LNCaP clone FGC (cell line): ENCODE measurements around the gene HECTD1.
A peak's percentile ranks its signal among the peaks of the same experiment; 100 is the strongest.
"Not testable (repeated sequence)": the region's sequence is repeated elsewhere in the genome, so short reads cannot be mapped to it uniquely, and the experiment has no call there.

Experiments used
- DNase-seq: peaks from one replicate; pipeline ENCODE4 v3.0.0-alpha.2; 2011; ENCODE audit warnings: low read depth
- H3K4me3 ChIP-seq: 2 replicates; pipeline ENCODE4 v1.5.1; 2011; ENCODE audit warnings: mild to moderate bottlenecking, low read depth, low read length, control low read depth
- TF ChIP-seq, protein P1 (sequence below): IDR thresholded peaks from 2 replicates; pipeline ENCODE4 v1.5.1; 2012; ENCODE audit warnings: mild to moderate bottlenecking; ENCODE audit not compliant: control insufficient read depth, insufficient read depth; ENCODE audit errors: extremely low read depth

Gene HECTD1

DNA sequence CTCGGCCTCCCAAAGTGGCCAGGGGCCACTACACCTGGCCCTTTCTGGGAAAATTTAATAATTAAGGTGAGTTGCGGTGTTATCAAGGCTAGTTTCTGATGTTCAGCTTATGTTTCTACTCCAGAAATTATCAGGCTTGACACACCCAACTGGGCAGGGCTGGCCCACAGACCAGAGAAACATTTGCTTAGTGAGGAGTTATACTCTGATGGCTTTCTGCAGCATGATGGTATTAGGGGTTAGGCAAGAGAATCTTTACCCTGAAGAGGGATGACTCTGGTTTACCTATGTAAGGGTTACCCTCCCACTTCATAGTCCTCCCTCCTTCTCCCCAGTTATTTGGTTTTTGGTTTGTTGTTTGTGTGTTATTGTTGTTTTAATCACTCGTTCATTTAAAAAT is 24.5 kb upstream of the HECTD1 start:
- no peak for DNase-seq
- TF ChIP-seq, protein P1, sequence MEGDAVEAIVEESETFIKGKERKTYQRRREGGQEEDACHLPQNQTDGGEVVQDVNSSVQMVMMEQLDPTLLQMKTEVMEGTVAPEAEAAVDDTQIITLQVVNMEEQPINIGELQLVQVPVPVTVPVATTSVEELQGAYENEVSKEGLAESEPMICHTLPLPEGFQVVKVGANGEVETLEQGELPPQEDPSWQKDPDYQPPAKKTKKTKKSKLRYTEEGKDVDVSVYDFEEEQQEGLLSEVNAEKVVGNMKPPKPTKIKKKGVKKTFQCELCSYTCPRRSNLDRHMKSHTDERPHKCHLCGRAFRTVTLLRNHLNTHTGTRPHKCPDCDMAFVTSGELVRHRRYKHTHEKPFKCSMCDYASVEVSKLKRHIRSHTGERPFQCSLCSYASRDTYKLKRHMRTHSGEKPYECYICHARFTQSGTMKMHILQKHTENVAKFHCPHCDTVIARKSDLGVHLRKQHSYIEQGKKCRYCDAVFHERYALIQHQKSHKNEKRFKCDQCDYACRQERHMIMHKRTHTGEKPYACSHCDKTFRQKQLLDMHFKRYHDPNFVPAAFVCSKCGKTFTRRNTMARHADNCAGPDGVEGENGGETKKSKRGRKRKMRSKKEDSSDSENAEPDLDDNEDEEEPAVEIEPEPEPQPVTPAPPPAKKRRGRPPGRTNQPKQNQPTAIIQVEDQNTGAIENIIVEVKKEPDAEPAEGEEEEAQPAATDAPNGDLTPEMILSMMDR, result no peak
- no peak overlapping the region for H3K4me3 ChIP-seq

DNA sequence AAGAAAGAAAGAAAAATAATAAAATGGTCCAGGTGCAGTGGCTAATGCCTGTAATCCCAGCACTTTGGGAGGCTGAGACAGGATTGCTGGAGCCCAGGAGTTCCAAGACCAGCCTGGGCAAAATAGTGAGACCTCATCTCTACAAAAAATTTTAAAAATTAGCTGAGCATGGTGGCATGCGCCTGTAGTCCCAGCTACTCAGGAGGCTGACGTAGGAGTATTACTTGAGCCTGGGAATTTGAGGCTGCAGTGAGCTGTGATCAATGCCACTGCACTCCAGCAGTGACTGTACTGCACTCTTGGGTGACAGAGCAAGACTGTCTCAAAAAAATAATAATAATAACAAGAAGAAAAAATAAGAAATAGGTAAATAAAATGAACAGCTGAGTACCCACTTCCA is 23.7 kb upstream of the HECTD1 start:
- H3K4me3 ChIP-seq, DNase-seq: not testable (repeated sequence)

- DNase-seq, result no peak
- no peak overlapping the region for H3K4me3 ChIP-seq
- TF ChIP-seq, protein P1, result no peak
Measured at GRCh38 chr14:31230573-31230958, 23.0 kb upstream of the HECTD1 start.

DNA sequence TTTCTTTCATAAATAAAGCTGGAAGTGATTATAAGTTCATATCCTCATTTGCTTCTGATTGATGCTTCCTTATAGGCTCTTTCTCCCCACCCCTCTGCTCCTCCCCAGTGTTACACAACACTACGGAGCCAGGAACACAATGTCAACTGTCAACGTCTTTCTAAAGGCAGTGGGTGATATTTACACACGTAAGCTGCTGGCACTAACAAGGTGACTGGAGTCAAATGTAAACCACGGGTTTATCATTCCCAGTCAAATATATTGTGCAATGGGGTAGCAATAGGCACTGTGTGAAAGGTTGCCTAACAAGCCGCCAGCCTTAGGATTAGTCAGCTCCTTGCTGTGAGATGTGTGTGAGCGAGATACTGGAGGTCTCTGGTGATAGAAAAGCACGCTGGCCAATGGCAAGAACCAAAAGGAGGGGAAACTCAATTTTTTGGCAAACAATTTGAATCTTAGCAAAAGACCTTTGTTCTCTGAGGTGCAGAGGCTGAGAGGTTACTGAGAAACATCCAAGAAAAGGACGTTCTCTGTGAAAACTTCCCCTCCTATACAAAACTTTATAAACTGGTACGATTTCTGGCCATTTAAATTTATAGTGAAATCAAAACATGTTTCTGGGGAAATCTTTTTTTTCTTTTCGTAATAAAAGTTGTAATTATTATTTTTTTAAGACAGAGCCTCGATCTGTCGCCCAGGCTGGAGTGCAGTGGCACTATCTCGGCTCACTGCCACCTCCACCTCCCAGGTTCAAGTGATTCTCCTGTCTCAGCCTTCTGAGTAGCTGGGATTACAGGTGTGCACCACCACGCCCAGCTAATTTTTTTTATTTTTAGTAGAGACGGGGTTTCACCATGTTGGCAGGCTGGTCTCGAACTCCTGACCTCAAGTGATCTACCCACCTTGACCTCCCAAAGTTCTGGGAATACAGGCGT is 22.3 kb upstream of the HECTD1 start:
- DNase-seq, result peak; percentile 99
- H3K4me3 ChIP-seq, result peak overlapping the region; percentile 19
- TF ChIP-seq, protein P1, result no peak

GRCh38 chr14:31229009-31229408 is 21.4 kb upstream of the HECTD1 start:
- H3K4me3 ChIP-seq, result peak overlapping the region; percentile 19

GRCh38 chr14:31228533-31228932 is 20.9 kb upstream of the HECTD1 start:
- TF ChIP-seq, protein P1, result no peak
- no peak for DNase-seq
- no peak overlapping the region for H3K4me3 ChIP-seq

More at GRCh38 chr14:31229009-31229408, 21.4 kb upstream of the HECTD1 start:
- no peak for DNase-seq
- TF ChIP-seq, protein P1, result no peak

- TF ChIP-seq, protein P1, result no peak
- no peak overlapping the region for H3K4me3 ChIP-seq
- DNase-seq, result no peak
Measured at GRCh38 chr14:31224808-31225207, 17.2 kb upstream of the HECTD1 start.
